GM18867 (cell line): ENCODE measurements around the gene COA7.

ENCODE experiments used
- ATAC-seq: cut with Tn5 transposase; IDR thresholded peaks from one replicate; pipeline ENCODE4 v1.9.1; 2021; ENCODE audit warnings: mild to moderate bottlenecking, moderate library complexity; ENCODE audit not compliant: unreplicated experiment

COA7 gene

DNA sequence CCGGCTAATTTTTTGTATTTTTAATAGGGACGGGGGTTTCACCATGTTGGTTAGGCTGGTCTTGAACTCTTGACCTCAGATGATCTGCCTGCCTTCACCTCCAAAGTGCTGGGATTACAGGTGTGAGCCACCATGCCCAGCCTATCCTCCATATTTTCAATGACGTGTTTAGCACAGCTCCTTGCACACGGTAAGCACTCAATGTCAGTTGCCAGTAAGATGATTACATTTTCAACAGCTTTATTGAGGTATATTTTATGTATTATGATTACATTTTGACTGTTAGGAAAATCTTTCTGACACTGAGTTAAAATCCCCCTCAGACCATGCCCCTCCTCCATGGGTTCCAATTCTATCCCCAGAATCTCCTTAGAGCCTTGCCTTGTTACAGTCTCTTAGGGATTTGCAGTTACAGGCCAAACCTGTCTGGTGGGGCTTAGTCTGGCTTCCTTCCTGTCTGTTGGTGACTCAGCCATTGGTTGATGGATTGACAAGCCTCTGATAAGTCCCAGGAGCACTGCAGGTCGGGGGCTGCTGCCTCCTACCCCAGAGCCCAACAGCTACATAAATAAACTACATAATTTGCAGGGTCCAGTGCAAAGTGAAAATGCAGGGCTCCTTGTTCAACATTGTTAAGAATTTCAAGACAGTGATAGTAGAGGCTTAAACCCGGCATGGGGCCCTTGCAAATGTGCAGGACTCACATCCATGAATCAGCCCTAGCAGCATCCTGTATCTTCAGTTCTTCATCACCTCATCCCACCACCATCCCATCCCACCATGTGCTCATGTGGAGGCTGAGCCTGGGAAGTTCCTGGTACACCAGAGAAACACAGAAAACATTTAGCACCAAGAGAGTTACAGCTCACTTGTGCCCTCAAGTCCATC lies 23.4 kb downstream of the COA7 start:
- ATAC-seq, result no peak

DNA sequence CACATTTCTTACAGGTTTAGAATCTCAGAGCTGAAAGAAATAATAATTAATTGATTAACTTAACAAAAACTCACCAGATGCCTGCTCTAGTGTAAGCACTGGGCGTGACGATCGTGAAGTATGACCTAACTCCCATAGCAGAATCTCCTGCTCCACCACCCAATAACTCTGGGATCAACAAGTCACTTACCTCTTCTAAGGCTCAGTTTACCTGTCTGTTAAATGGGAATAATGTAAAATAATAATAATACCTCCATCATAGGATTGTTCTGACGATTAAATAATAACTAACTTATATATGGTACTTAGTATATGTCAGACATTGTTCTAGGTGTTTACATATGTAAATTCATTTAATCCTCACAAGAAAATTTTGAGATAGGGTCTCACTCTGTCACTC lies 24.6 kb downstream of the COA7 start:
- no peak for ATAC-seq

DNA sequence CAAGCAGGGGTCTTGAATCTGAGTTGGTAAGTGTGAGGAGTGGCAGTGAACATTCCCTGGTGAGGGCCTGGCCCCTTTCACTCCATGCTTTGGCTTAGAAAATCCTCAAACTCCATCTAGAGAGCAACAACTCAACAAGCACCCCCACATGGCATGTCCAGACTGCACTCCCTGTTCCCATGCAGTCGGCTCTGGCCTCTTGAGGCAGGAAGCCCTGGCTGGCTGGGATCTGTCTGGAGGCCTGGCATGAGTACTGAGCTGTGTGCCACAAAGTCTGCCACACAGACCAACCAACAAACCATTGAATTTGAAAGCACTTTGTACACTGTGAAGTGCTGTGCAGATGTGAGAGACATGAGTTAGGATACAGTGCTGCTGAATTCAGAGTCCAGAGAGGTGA lies 25.2 kb downstream of the COA7 start:
- ATAC-seq, result no peak

DNA sequence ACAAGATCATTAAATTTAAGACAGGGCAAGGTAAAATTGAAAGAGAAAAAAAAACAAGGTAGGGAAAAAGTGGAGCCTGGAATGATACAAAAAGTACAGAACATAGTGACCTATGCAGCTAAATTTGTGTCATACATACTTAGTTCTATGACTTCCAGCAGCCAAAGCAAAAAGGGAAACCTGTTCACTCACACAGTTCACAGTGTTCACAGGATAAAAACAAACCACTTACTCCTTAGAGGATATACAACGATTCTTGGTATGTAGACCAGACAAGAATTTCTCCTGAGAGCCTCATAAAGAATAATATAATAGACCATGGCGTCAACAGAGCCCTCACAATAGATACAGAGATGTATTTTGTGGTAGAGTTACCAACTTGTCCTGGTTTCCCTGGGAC lies 27.5 kb downstream of the COA7 start:
- ATAC-seq, result no peak

DNA sequence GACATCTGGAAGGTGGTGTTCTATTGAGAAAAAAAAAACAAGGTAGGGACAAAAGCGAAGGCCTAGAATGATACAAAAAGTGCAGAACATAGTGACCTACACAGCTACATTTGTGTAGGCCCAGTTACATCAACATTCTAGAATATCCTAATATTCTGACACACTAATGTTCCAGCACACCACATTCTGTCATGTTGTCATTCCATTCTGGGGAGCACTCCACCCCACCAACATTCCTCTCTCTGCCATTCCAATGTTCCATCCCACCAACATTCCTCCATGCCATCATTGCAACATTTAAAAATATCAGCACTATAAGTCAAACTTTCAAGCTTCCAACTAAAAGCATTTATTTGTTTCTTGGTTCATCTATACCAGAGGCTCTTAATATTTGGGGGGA lies 28.5 kb downstream of the COA7 start:
- no peak for ATAC-seq

DNA sequence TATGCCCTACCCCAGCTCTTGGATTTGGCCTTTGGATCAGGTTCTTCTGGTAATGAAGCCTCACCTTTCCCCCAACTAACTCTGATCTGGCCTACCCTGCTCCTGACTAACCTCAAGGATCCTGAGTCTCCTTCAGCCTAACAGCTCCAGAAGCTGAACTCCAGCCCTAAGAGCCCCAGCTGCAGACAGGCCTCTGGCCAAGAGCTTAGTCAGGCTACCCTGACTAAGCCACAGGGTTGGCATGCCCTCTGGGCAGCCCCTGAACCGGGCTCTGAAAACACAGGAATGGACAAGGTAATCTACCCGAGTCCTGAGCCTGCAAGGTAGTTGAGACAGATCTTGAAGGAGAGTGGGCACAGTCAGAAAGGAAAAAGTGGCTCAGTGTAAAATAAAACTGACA lies 29.4 kb downstream of the COA7 start:
- ATAC-seq, result no peak

DNA sequence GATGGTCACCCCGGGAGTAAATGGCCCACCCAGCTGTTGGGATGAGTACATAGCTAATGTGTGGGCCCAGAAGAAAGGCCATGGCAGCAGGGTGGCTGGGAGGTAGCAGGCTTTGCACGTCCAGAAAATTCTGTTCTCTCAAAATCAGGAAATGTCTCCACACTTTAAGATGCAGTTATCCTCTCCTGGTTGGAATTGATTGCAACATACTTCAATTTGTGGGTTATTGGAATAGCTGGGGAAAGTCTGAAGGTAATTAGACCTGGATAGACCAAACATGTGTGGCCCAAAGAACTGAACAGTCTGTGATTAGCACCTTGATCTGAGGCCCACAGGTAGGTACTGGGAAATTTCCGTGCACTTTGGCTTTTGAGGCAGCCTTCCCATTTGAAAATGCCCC lies 30.2 kb downstream of the COA7 start:
- ATAC-seq, result no peak

DNA sequence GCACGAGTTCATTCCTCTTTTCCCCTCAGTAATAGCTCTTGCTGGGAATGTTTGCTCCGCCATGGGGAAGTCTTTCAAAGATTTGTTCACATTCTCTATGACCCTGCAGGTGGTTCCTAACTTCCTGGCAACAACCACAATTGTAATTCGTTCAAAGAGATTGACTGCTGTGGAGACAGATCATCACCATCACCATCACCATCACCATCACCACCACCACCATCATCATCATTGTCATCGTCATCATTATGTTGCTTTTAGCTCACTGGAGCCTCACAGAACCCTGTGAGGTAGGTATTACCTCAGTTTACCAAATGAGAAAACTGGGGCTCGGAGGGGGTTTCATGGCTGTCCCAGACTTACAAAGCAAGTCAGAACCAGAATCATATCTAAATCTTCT lies 30.9 kb downstream of the COA7 start:
- no peak for ATAC-seq

DNA sequence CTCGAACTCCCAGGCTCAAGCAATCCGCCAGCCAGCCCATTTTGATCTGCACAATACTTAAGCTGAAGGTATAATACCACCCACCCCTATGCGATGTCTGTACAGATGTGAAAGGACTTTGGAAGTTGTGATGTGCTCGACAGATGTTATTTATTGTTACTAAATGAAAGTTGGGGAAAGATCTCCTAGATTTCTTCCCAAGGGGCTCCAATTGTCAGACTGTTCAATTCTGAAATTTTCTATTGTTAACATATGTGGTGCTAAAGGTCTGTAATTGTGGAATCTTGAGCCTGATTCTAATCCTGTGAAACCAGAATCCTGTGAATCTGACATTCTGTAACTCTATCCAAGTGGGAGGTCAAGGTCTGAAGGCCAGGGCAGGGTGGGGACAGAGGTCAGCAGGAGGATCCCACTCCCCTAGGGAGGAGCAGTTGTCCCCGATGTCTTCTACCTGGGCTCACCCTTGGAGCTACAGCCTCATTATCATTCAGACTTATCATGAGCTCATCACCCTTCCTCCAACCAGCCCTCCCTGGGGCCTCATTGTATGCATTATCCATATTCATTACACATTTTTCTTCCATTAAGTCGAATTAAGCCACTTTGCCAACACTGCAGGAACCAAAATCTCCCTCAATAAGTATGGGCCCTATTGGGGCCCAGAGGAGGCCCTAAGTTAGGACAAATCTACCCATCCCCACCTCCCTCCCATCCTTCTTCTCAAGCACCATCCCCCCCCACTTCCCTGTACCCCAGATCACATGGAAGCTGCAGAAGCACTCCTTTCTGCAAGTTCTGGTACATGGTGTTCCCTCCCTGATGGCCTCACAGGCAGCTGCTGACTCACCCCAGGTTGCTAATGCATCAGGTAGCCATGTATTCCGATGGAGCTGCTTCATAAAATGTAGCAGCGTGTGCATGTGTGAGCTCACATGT lies 32.9 kb downstream of the COA7 start:
- no peak for ATAC-seq

DNA sequence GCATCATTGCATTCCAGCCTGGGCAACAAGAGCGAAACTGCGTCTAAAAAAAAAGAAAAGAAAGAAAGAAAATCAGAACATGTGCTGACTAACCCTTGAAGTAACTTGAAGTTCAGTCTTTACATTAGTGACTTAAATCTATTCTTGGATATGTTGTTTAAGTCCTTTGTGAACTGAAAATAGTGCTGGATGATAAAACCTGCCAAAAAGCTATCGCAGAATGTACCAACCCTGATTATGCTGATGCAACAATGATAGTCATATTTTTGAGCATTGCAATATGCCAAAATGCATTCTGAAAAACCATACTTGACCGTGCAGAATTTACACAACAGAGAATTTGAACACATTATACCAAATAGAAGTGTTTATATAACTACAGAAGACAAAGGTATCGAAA lies 34.4 kb downstream of the COA7 start:
- ATAC-seq, result no peak

DNA sequence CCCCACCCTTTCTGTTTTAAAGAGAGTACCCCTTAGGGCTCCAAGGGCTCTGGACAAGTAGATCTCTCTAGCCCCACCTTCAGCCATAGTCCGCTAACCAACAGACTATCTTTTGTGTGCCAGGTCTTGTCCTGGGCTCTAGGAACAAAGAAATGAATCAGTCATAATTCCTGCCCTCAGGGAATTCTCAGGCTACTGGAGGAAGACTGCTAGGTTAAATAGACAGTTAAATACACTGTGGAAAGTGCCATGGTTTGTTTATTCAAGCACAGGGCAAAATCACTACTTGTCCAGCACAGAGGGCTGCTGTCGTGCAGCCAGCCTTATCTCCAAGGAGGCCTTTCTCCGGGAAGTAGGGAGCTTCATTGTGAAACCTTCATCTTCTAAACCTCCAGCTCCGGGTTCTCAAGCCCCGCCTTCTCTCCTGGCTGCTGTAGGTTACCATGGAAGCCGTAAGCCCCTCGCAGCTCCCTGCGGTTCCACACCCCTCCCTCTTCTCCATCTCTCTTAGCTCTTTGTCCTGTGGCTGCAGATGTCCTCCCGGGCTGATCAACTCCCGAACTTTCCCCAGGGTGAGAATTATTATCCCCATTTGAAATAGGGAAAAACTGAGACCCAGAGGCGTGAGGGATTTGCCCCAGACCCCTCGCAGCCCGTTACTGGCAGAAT lies 35.4 kb downstream of the COA7 start:
- ATAC-seq, result no peak

DNA sequence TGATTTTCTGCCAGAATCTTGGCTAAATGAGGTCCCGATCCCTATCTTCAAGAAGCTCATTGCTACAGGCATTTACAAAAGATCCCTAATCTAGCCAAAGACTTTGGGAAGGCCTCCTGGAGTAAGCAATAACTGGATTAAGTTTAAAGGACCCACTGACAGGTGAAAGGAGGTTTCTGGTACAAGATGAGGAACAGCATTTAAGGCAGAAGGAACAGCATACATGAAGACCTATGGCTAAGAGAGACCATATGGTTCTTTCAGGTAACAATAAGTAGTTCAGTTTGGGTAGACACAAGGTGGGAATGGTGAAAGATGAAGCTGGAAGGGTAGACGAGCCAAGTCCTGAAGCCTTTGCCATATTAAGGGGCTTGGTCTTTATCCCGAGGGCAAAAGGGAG lies 37.3 kb downstream of the COA7 start:
- ATAC-seq, result no peak

DNA sequence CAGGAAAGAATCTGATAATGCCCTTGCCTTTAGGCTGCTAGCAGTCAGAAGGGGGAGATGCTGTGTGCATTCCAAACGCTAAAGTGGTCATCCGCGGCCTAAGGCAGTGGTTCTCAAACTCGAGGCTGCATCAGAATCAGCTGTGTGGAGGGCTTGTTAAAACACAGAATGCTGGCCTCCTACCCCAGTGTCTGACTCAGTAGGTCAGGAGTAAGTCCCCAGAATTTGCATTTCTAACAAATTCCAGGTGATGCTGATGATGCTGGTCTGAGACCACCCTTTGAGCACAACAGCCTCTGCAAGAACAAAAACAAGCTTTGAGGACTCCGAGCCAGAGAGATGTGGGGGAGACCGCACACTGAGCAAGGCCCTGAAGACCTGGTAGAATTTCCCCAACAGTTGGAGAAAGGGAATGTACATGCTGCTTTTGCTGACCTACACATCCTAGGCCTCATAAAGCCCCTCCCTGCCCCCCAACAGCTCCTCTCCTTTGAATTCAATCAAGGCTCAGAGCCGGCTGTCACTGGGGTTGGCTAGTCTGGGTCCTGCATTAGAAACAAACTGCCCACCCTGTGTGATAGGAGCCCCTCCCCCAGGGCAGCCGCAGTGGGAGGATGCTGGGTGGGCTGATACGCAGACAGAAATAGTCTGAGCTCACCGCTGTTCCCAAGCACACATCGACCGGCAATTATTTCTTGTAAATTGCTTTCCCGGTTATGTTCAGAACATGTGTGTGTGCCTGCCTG lies 38.1 kb downstream of the COA7 start:
- no peak for ATAC-seq

DNA sequence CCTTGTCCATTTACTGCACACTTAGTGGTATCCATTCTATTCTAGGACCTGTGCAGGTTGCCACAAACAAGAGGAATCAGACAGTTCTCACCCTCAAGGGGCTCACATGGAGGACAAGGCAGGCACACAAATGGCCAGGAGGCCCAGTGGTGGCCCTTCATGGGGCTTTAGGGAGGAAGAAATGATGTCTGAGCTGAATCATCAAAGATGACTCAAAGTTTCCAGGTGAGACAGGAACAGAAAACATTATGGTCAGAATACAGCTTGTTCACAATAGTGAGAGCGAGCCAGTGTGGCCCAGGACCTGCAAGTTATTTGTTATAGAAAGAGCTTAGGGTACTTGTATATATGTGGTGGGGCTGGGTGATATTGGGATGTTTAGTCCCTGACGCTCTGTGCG lies 38.8 kb downstream of the COA7 start:
- ATAC-seq, result peak; percentile 58

DNA sequence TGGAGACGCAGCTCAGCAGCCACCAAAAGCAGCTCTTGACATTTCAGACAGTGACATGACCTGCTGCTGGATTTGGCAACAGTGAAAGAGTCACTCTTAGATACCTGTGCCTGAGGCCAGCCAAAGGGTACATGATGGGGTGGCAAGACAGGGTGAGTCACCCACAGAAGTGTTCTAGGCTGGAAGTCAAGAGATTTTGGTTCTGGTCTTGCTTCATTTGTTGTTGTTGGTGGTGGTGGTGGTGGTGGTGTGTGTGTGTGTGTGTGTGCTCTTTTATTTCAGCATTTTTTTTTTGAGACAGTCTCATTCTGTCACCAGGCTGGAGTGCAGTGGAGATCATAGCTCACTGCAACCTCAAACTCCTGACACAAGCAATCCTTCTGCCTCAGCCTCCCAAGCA lies 39.4 kb downstream of the COA7 start:
- ATAC-seq, result no peak

DNA sequence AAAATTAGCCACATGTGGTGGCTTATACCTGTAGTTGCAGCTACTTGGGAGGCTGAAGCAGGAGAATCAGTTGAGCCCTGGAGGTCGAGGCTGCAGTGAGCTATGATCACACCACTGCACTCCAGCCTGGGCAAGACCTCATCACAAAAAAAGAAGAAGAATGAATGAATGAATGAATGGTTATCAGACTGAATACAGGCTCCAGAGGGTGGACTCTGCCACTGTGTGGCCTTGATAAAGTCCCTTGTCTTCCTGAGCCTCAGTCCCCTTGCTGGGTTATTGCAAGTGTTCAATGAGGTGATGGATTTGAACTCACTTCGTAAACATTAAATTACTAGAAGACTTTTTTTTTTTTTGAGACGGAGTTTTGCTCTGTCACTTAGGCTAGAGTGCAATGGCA lies 40.4 kb downstream of the COA7 start:
- no peak for ATAC-seq

DNA sequence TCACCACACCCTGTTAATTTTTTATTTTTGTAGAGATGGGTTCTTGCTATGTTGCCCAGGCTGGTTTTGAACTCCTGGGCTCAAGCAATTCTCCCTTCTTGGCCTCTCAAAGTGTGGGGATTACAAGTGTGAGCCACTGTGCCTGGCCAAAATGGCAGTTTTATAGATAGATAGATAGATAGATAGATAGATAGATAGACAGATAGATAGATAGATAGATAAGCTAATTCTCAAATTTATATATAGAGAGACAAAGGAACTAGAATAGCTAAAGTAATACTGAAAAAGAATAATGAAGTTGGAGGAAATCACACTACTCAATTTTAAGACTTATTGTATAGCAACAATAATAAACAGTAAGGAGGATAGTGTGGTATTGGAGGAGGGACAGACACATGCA lies 44.1 kb downstream of the COA7 start:
- no peak for ATAC-seq

DNA sequence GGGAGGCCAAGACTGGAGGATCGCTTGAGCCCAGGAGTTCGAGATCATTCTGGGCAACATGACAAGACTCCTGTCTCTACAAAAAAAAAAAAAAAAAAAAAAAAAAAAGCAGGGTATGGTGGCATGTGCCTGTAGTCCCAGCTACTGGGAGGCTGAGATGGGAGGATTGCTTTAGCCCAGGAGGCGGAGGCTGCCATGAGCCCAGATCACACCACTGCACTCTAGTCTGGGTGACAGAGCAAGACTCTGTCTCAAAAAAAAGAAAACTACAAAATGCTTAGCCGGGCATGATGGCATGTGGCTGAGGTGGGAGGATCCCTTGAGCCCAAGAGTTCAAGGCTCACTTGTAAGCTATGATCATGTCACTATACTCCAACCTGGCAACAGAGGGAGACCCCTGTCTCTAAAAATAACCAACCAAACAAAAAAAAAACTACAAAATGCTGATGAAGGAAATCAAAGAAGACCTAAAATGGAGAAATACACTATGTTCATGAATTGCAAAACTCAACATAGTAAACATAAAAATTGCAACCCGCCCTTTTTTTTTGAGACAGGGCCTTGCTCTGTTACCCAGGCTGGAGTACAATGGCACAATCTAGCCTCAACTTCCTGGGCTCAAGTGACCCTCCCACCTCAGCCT lies 44.8 kb downstream of the COA7 start:
- ATAC-seq, result no peak

DNA sequence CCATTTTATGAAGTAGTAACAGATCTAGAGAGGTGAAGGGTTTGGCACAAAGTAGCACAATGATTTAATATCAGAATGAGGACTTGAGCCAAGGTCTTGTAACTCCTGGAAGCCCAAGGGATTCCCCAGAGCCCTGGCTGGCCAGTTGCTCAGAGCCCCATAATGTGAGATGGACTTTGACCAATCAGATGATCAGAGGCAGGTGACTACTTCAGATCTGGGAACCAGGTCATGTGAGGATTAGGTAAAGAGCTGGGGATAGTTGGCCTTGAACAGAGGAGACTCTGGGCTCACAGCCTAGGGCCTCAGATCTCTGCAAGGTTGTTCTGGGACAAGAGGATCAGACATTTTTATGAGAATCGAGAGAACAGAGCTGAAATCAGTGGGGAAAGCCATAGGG lies 46.2 kb downstream of the COA7 start:
- no peak for ATAC-seq

DNA sequence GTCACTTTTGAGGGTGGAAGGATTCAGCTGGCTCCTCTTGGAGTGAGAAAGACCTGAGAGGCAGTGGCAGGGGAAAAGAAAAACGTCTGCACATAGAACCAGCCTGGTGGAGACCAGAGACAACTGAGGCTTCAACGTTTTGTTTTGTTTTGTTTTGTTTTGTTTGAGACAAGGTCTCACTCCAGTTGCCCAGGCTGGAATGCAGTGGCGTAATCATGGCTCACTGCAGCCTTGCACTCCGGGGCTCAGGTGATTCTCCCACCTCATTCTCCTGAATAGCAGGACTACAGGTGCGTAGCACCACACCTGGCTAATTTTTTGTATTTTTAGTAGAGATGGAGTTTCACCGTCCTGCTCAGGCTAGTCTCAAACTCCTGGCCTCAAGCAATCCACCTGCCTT lies 52.9 kb downstream of the COA7 start:
- ATAC-seq, result no peak
